CD14-positive monocyte (primary cell): Measurements from ENCODE around the gene ANKRD52. TPM values are rescaled to one million over a fixed set of nuclear protein-coding genes. Genes with fewer than 3 reads are reported as not detected.

ENCODE experiments used
- DNase-seq, 3 donors: peaks; one replicate each; pipeline ENCODE4 v3.0.0-alpha.2; 2011 to 2022
- H2AFZ ChIP-seq: 2 replicates; pipeline ENCODE4 v1.6.0; 2012; ENCODE audit warnings: mild to moderate bottlenecking, low read depth, low read length, inconsistent platforms; ENCODE audit not compliant: insufficient read depth, poor library complexity, severe bottlenecking
- H3K27ac ChIP-seq, 2 donors: 1 replicate in 1 of 2; 2 replicates in 1 of 2; pipeline ENCODE4 v1.5.1; 2012 to 2013; ENCODE audit warnings: low read length in 2 of 2, control low read depth in 1 of 2, inconsistent platforms in 1 of 2, low read depth in 1 of 2, mild to moderate bottlenecking in 1 of 2
- H3K27me3 ChIP-seq, 2 donors: one replicate each; pipeline versions ENCODE4 v1.6.0 to v1.6.1; 2011 to 2013; ENCODE audit warnings: low read length in 2 of 2; ENCODE audit not compliant: control insufficient read depth in 2 of 2, insufficient read depth in 2 of 2
- H3K36me3 ChIP-seq, 2 donors: replicated peaks in 1 of 2; 1 replicate in 1 of 2; 2 replicates in 1 of 2; pipeline versions ENCODE4 v1.5.1 to v1.6.1; 2012 to 2013; ENCODE audit warnings: low read length in 2 of 2, control low read depth in 1 of 2, inconsistent platforms in 1 of 2, mild to moderate bottlenecking in 1 of 2; ENCODE audit not compliant: insufficient read depth in 2 of 2, control insufficient read depth in 1 of 2
- H3K4me1 ChIP-seq, 2 donors: 1 replicate in 1 of 2; 2 replicates in 1 of 2; pipeline versions ENCODE4 v1.5.1 to v1.6.1; 2012 to 2013; ENCODE audit warnings: low read length in 2 of 2, control low read depth in 1 of 2, inconsistent platforms in 1 of 2, mild to moderate bottlenecking in 1 of 2, moderate library complexity in 1 of 2; ENCODE audit not compliant: insufficient read depth in 2 of 2, control insufficient read depth in 1 of 2
- H3K4me2 ChIP-seq: replicated peaks from 2 replicates; pipeline ENCODE3; 2012; ENCODE audit warnings: low read length, moderate library complexity, mild to moderate bottlenecking; ENCODE audit not compliant: poor library complexity, severe bottlenecking; ENCODE audit errors: extremely low read depth
- H3K4me3 ChIP-seq, 3 experiments: fragments of 200-600 bp in 1 of 3; sonication (generic) in 1 of 3; replicated peaks in 1 of 3; 1 replicate in 2 of 3; 2 replicates in 1 of 3; pipeline ENCODE4 v1.5.1; 2011 to 2013; ENCODE audit warnings: low read length in 3 of 3, mild to moderate bottlenecking in 3 of 3, control low read depth in 2 of 3, low read depth in 2 of 3, inconsistent platforms in 1 of 3, moderate library complexity in 1 of 3
- H3K79me2 ChIP-seq: 2 replicates; pipeline ENCODE4 v1.6.0; 2012; ENCODE audit warnings: mild to moderate bottlenecking, control low read depth, inconsistent platforms, low read length, moderate library complexity; ENCODE audit not compliant: insufficient read depth
- H3K9ac ChIP-seq: 2 replicates; pipeline ENCODE4 v1.6.0; 2017; ENCODE audit warnings: low read length, mild to moderate bottlenecking; ENCODE audit not compliant: insufficient read depth, poor library complexity, severe bottlenecking
- H3K9me3 ChIP-seq, 2 donors: replicated peaks in 1 of 2; 1 replicate in 1 of 2; 2 replicates in 1 of 2; pipeline versions ENCODE4 v1.5.1 to v1.6.1; 2012 to 2013; ENCODE audit warnings: low read length in 2 of 2, control low read depth in 1 of 2; ENCODE audit not compliant: control insufficient read depth in 1 of 2, insufficient read depth in 1 of 2
- H4K20me1 ChIP-seq: 2 replicates; pipeline ENCODE4 v1.6.0; 2012; ENCODE audit warnings: mild to moderate bottlenecking, low read length, control low read depth, moderate library complexity; ENCODE audit not compliant: insufficient read depth
- H3K27ac Mint-ChIP-seq, 7 donors: one replicate each; pipeline ENCODE4 v1.8.0; 2020; ENCODE audit warnings: mild to moderate bottlenecking in 7 of 7, mixed read lengths in 7 of 7, moderate library complexity in 6 of 7, inconsistent platforms in 2 of 7
- H3K27me3 Mint-ChIP-seq, 3 donors: one replicate each; pipeline ENCODE4 v1.8.0; 2021 to 2022; ENCODE audit warnings: low read depth in 3 of 3, mild to moderate bottlenecking in 3 of 3, mixed read lengths in 3 of 3, moderate library complexity in 3 of 3, inconsistent platforms in 1 of 3
- H3K36me3 Mint-ChIP-seq, 2 donors: one replicate each; pipeline ENCODE4 v1.8.0; 2020; ENCODE audit warnings: mixed read lengths in 2 of 2, inconsistent platforms in 1 of 2, mild to moderate bottlenecking in 1 of 2
- H3K4me1 Mint-ChIP-seq: one replicate; pipeline ENCODE4 v1.8.0; 2020; ENCODE audit warnings: mild to moderate bottlenecking, mixed read lengths
- H3K4me3 Mint-ChIP-seq, 2 donors: one replicate each; pipeline ENCODE4 v1.8.0; 2020; ENCODE audit warnings: mild to moderate bottlenecking in 2 of 2, mixed read lengths in 2 of 2, moderate library complexity in 1 of 2
- H3K9me3 Mint-ChIP-seq, 7 donors: one replicate each; pipeline ENCODE4 v1.8.0; 2020 to 2022; ENCODE audit warnings: mixed read lengths in 7 of 7, mild to moderate bottlenecking in 6 of 7, moderate library complexity in 6 of 7, inconsistent platforms in 2 of 7
- CTCF ChIP-seq: fragments of 200-600 bp; IDR thresholded peaks from one replicate; pipeline ENCODE4 v1.8.0; 2022; ENCODE audit warnings: antibody characterized with exemption, mild to moderate bottlenecking
- WGBS: methylation state at CpG from one replicate; pipeline ENCODE4 v1.1.5; 2013; ENCODE audit warnings: missing lambda C conversion rate; ENCODE audit not compliant: insufficient coverage; 5-methylcytosine and 5-hydroxymethylcytosine counted together
- intact Hi-C, 2 donors: fragments of 100-400 bp; cut with micrococcal nuclease; formaldehyde crosslinking; loops; one replicate each; pipeline versions ENCODE4 v1.15.0 to v1.15.1; 2023
- polyA plus RNA-seq, 3 donors: library from polyadenylated mRNA; depleted of rRNA in 1 of 3; unstranded in 2 of 3; stranded (reverse) in 1 of 3; fragments of 300-500 nt in 2 of 3; fragments of >200 nt in 1 of 3; fragmentation: Illumina TruSeq in 2 of 3; gene quantifications; 1 replicate in 2 of 3; 2 replicates in 1 of 3; pipeline ENCODE4 v1.2.3, GENCODE V29; 2012 to 2021

ANKRD52 gene
- polyA plus RNA-seq, 3 donors: 1.5 to 12.4 (median 2.4) TPM

GRCh38 chr12:56224954-56225353 is 33.2 kb downstream of the ANKRD52 start:
- peak overlapping the region; percentile 97 for H2AFZ ChIP-seq
- Mint-ChIP-seq H3K36me3 (peaks cover 6 to 18% of the 10 kb centered on the region in 2 donors), H3K4me3 (peak overlapping the region in 1 of 2 donors; percentile 85), H3K27me3 (no peaks in the 10 kb centered on the region), H3K27ac (peak overlapping the region in 3 of 7 donors; percentile 48 to 99 (median 82)), H3K4me1 (peaks cover 39% of the 10 kb centered on the region), H3K9me3 (peaks cover 0 to 2% (median 0%) of the 10 kb centered on the region in 7 donors)
- WGBS: 89% methylated on average over 4 of the region's 11 CpGs
- H3K4me2 ChIP-seq: peak overlapping the region; percentile 87
- peaks cover 22% of the 10 kb centered on the region for H3K79me2 ChIP-seq
- H3K27me3 ChIP-seq: no peaks in the 10 kb centered on the region
- H3K9me3 ChIP-seq: no peaks in the 10 kb centered on the region
- H3K27ac ChIP-seq: peak overlapping the region in 1 of 2 donors; percentile 94
- peaks cover 37 to 47% of the 10 kb centered on the region in 2 donors for H3K4me1 ChIP-seq
- peak overlapping the region; percentile 63 for H3K9ac ChIP-seq
- intact Hi-C loops: loop anchor here (5.0 kb wide), 2 partner anchors 38 to 98 kb away; partner anchors contain the start of genes ESYT1 (in 1 of the 2) and SMARCC2 (in 1 of the 2)
- H4K20me1 ChIP-seq: peaks cover 7% of the 10 kb centered on the region
- H3K4me3 ChIP-seq: peak overlapping the region in 1 of 3 experiments; percentile 96
- no peak for TF ChIP-seq CTCF
- H3K36me3 ChIP-seq: peaks cover 0 to 2% of the 10 kb centered on the region in 2 donors
- DNase-seq: no peak

GRCh38 chr12:56224102-56224701 is 34.0 kb downstream of the ANKRD52 start, which contains the start of gene NABP2:
Gene NABP2, plus strand, starts transcription at chr12:56224342. Its CDS starts 515 bp downstream, at chr12:56224857.
- Histone ChIP-seq H3K79me2 (peaks cover 30% of the 10 kb centered on the region), H3K9ac (peak within 1 kb of the TSS; percentile 63), H3K27ac (peak within 1 kb of the TSS in 1 of 2 donors; percentile 94), H4K20me1 (peaks cover 8% of the 10 kb centered on the region), H3K4me1 (peaks cover 44 to 48% of the 10 kb centered on the region in 2 donors), H2AFZ (peak within 1 kb of the TSS; percentile 97), H3K4me2 (peak within 1 kb of the TSS; percentile 87), H3K36me3 (peaks cover 0 to 2% of the 10 kb centered on the region in 2 donors), H3K27me3 (no peaks in the 10 kb centered on the region), H3K9me3 (no peaks in the 10 kb centered on the region), H3K4me3 (peak within 1 kb of the TSS; percentile 40 to 96 (median 40))
- H3K27ac Mint-ChIP-seq: peak within 1 kb of the TSS; percentile 89 to 99 (median 92)
- peak; percentile 90 for TF ChIP-seq CTCF
- H3K9me3 Mint-ChIP-seq: peaks cover 0 to 2% (median 0%) of the 10 kb centered on the region in 7 donors
- WGBS: 0% methylated on average over 34 of the region's 41 CpGs
- intact Hi-C loops: loop anchor here (5.0 kb wide), 2 partner anchors 37 to 97 kb away; partner anchors contain the start of genes ESYT1 (in 1 of the 2) and SMARCC2 (in 1 of the 2)
- peak within 1 kb of the TSS; percentile 76 to 85 for H3K4me3 Mint-ChIP-seq
- H3K4me1 Mint-ChIP-seq: peaks cover 42% of the 10 kb centered on the region
- H3K27me3 Mint-ChIP-seq: no peaks in the 10 kb centered on the region
- peak; percentile 87 to 96 (median 95) for DNase-seq
- peaks cover 6 to 16% of the 10 kb centered on the region in 2 donors for H3K36me3 Mint-ChIP-seq
